GM21786 (cell line): ENCODE data around the gene NDUFS8.
A peak's percentile ranks its signal among the peaks of the same experiment; 100 is the strongest.

Source experiments
- ATAC-seq: cut with Tn5 transposase; IDR thresholded peaks from one replicate; pipeline ENCODE4 v1.9.1; 2021; ENCODE audit not compliant: unreplicated experiment

Gene NDUFS8

DNA sequence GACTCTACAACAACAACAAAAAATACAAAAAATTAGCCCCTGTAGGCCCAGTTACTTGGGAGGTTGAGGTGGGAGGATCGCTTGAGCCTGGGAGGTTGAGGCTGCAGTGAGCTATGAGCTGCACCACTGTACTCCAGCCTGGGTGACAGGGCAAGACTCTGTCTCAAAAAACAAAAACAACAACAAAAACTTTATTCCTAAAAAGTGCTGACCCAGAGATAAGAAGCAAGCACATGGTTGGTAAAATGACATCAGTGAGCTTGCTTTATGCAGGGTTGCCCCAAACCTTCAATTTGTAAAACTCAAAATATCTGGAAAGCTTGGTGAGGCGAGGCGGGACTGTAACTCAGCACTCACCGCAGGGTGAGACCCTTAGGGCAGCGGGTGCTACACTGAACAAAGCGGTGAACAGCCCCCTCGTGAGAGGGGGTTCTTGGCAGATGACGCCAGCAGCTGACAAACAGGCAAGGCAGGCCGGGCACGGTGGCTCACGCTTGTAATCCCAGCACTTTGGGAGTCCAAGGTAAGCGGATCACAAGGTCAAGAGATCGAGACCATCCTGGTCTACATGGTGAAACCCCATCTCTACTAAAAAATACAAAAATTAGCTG, 4.9 kb downstream of the NDUFS8 start:
- ATAC-seq: no peak

DNA sequence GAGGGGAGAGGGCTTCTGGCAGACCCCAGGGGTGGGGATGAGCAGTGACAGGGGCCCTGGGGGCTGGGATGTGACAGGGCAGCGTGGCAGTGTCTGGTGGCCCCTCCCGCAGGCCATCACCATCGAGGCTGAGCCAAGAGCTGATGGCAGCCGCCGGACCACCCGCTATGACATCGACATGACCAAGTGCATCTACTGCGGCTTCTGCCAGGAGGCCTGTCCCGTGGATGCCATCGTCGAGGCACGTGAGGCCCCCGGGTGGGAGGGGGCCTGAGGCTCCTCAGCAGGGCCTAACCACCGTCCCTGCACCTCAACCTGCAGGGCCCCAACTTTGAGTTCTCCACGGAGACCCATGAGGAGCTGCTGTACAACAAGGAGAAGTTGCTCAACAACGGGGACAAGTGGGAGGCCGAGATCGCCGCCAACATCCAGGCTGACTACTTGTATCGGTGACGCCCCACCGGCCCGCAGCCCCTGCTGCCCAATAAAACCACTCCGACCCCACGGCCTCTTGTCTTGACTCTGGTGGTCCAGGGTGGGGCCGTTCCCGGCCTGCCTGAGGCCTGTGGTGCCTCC, 5.7 kb downstream of the NDUFS8 start:
- no peak for ATAC-seq

DNA sequence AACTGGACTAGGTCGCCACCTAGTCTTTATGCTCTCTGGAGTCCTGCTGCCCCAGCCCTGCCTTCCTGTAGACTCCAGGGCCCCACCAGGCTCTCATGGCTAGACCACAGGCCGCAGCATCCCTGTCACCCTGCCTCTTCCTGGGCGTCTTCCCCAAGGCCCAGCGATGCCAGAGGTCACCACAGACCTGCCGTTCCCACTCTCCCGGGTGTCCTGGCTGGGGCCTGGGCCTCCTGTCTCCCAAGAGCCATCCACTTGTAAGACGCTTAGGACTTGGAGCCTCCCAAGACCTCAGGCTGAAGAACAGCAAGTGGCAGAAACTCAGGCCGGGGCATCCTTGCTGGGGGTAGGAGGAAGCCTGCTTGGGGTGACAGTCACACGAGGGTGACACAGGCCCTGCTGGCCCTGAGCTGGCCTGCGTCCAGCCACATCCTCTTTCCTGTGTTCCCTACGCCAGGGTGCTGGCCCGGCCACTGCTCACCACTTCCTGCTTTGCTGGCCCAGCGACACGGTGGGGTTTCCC, 6.3 kb downstream of the NDUFS8 start:
- ATAC-seq: no peak

DNA sequence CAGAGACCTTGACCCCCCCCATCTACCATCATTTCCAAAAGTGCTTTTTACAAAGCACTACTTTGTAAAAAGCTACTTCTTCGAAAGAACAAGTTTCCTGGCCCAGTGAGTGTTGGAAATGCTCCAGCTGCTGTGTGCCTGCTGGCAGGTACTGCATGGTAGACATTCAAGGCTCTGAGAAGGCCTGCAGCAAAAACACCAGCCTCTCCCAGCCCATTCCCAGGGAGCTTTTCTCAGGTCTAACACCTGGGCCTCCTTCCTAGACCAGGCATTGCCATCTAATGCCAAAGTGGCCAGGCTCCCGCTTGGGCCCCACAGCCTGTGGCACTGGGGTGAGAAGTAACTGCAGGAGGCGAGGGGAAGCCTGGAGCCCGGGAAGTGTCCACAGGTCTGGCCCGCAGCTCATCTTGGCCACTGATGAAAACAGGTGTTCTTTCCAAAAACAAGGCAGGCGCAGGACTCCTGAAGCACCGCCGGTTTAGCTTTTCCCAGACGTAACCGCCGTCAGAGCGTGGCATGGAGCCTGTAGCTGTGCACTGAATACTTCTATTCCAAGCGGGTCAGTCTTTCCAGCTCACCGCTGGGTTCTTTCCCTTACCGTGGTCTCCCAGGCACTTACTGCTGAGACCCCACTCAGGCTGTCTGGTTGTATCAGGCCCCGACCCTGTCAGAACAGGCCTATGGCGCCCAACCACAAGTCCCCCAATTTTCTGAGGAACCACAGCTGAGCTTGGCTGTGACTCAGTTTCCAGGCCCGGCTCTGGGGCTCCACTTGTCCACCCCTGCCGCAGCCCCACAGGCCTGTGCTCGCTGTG, 7.1 kb downstream of the NDUFS8 start:
- ATAC-seq: no peak

DNA sequence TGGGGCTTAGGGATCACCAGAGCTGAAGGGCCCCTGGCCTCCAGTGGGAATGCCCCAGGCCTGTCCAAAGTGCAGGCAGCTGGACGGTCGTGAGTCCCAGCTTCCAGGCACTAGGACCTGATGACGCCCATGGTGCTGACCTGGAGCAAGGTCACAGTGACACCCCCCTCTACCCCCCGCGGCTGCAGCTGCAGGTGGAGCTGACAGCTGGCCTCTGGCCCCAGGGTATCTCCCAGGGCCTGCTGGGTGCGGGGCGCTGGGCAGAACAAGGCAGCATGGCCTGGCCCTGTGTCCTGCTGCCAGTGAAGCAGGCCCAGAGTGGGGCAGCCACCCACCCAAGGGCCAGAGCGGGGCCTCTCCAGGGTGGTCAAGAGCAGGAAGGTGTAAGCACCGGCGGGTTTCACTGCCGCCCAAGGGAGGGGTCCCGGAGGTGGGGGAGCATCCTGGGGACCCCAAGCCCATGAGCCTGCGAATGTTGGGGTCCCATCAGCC, 7.8 kb downstream of the NDUFS8 start:
- no peak for ATAC-seq

DNA sequence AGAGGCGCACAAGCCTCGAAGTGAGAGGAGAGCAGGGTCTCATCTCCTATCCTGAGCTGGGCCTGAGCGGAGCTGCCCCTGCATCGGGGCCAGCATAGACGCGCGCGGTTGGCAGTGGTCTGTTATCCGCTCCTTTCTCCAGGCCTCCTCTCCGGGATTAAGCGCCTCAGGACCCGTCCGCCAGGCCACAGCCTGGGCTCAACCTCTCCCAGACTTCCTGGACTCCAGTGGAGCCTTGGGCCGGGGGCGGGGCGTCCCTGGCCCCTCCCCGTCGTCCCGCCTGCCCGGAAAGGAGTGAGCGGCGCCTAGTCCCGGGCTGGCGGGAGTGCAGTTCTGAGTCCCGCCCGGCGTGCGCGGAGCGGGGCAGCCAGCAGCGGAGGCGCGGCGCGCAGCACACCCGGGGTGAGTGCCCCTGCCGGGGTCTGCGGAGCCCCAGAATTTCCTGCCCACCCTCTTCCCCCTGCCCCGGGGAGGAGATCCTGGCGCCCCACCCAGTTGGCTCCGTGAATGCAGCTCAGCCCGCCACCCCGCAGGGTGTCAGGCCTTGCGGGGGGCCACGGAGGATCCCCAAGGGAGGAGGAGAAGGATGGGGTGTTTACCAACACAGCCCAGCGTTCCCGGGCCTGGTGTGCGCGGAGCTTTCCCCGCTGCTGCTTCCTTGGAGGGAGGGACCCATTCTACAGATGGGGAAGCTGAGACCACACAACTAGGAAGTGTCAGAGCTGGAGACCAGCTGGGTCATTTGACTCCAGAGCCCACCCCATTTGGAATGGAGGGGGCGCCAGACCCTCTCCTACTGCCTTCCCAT, 8.4 kb downstream of the NDUFS8 start, which contains the start of gene TCIRG1:
Gene TCIRG1, plus strand, starts transcription at position 308 of the 808 bp plus-strand sequence. CDS start 2,247 bp downstream, outside the sequence.
- peak; percentile 35 for ATAC-seq

DNA sequence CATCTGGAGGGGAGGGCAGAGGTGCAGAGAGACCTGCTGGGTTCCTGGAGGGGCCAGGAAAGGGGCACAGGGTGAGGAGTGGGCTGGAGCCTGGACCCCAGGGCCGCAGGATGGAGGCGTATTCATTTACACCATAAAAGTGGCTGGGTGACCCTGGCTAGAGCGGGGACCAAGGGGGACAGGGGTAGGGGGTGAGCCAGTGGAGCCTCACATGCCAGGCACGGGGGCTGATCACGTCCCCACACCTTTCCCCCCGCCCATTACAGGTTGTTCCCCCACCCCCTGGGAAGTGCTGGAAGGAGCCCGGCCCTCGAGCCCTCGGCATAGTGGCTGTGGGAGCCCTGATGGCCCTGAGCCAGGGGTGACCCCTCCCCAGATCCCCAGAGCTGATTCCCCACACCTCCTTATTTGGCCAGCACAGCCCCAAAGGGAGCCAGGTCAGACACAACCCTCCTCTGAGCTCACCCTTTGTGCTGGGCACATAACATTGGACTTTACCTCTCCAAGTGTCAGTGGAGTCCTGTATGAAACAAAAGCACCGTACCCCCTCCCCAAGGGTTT, 9.1 kb downstream of the NDUFS8 start:
- ATAC-seq: no peak

DNA sequence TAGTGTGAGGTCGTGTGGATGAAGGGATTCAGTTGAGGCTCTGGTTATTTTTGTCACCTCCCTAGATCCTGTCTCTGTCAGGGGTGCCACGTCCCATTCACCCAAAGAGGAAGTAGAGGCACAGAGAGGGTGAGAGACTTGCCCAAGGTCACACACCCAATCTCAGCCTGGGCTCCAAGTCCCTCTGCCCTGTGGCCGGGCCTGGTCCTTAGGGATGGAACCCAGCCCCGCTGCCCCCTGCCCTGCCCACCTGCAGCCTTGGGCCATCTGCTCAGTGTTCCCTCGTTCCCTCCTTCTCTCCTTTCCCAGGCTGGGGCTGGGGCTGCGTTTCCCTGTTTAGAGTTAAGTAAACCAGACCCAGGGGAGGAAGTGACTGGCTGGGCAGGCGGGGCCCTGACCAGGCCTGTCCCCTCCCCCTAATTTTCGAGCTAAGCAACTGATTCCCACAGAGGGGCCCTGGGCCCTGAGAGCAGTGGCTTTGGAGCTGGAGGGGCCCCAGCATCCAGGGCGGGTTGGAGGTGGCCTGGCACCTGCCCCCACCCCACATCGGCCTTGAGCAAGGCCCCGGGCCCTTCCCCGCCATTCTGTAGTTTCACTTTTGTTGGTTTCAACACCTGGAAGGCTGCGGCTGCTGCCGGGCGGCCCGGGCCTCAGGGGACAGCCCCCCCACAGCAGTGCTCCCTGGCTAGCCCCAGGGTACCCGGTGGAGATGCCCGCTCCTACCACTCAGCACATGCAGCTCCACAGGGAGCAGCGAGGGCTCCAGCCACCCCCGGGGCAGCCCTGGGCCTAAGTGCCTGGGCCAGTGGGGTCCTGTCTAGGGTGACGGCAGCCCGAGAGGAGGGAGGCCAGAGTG, 9.8 kb downstream of the NDUFS8 start:
- peak; percentile 62 for ATAC-seq

DNA sequence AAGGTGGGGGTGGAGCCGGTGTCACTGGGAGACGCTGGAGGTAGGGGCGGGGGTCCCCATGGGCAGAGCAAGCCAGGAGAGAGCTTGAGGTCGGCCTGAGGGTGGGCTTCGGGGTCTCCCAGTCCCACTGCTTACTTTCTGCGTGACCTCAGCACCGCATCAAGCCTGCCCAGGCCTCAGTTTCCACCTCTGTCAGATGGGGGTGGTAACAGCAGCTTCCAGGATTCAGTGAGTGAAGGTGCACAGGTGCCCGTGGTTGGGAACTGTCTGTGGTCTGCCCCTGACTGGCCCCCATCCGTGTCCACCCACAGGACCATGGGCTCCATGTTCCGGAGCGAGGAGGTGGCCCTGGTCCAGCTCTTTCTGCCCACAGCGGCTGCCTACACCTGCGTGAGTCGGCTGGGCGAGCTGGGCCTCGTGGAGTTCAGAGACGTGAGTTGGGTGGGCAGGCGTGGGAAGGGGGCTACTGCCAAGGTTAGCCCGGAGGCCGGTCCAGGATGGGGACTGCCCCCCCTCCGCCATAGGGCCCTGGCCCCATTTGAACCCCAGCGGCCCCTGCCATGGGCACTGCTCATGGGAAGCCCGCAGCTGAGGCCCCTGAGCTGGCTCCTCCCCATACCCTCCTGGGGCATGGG, 10.6 kb downstream of the NDUFS8 start:
- ATAC-seq: no peak

DNA sequence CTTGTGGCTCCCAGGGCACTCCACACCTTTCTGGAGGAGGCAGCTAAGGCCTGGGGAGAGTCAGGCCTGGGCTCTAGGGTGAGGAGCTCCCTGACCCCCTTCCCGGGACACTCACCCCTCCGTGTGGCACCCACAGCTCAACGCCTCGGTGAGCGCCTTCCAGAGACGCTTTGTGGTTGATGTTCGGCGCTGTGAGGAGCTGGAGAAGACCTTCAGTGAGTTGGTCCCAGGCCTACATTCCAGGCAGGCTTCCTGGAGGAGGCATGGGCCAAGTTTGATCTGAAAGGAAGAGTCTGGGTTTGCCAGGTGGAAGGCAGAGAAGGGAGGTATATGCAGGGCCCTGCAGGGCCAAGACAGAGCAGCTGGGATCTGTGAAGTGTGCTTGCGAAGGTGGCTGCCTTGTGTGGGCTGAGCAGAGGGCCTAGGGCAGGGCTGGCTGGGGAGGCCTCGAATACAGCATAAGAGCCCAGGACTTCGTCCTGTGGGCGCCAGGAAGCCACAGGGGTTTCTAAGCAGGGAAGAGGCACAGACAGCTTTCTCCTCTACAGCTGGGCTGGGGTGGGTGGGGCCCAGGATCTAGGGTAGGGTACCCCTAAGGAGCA, 11.2 kb downstream of the NDUFS8 start:
- no peak for ATAC-seq

DNA sequence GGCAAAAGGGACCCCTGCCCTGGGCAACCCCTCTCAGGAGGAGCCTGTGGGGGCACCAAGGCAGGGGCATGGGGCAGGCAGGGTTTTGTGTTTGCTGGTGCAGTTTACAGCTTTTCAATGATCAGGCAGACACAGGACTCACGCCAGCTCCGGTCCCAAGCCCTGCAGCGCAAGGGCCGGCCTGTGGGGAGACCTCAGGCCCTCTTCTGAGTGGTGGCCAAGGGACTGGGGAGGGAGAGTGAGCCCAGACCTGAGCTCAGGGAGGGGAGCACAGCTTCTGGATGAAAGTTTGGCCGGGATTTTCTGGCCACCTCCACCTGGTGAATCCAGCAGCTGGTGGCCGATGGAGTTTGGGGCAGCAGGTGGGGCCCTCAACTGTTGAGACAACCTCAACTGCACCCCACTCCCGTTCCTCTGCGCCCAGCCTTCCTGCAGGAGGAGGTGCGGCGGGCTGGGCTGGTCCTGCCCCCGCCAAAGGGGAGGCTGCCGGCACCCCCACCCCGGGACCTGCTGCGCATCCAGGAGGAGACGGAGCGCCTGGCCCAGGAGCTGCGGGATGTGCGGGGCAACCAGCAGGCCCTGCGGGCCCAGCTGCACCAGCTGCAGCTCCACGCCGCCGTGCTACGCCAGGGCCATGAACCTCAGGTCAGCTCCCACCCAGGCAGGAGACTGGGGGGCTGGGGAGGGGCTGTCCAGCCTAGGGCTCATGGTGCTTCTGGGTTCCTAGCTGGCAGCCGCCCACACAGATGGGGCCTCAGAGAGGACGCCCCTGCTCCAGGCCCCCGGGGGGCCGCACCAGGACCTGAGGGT, 11.9 kb downstream of the NDUFS8 start:
- ATAC-seq: no peak

DNA sequence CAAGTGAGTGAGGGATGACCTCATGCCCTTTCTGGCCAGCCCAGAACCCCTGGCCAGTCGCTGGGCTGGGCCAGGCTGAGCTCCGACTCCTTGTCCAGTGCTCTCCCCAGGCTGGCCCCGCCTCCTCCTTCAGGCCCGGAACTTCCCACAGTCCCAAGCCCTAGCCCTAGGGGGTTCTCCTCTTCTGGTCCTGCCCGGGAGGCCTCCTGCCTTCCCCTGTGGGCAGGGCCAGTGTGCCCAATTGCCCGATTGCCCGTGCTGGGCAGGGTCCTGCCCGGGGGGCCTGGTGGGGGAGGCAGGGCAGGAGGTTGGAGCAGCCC, 12.5 kb downstream of the NDUFS8 start:
- no peak for ATAC-seq

DNA sequence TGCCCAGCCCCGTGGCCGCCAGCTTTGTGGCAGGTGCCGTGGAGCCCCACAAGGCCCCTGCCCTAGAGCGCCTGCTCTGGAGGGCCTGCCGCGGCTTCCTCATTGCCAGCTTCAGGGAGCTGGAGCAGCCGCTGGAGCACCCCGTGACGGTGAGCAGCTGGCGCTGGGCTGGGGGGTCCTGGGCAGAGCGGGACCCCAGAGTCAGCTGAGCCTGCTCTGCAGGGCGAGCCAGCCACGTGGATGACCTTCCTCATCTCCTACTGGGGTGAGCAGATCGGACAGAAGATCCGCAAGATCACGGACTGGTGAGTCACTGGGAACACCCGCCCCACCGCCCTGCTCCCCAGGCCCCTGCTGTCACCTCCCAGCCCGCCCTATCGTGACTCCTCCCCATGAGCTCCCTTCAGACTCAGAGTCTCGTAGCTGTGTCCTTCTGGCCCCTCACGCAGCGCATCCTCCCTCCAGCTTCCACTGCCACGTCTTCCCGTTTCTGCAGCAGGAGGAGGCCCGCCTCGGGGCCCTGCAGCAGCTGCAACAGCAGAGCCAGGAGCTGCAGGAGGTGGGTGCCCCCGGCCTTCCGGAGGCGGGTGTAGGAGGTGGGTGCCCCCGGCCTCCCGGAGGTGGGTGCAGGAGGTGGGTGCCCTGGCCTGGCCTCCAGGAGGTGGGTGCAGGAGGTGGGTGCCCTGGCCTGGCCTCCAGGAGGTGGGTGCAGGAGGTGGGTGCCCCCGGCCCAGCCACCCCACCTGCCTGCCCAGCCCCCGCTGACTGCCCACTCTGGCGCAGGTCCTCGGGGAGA, 13.1 kb downstream of the NDUFS8 start:
- no peak for ATAC-seq

DNA sequence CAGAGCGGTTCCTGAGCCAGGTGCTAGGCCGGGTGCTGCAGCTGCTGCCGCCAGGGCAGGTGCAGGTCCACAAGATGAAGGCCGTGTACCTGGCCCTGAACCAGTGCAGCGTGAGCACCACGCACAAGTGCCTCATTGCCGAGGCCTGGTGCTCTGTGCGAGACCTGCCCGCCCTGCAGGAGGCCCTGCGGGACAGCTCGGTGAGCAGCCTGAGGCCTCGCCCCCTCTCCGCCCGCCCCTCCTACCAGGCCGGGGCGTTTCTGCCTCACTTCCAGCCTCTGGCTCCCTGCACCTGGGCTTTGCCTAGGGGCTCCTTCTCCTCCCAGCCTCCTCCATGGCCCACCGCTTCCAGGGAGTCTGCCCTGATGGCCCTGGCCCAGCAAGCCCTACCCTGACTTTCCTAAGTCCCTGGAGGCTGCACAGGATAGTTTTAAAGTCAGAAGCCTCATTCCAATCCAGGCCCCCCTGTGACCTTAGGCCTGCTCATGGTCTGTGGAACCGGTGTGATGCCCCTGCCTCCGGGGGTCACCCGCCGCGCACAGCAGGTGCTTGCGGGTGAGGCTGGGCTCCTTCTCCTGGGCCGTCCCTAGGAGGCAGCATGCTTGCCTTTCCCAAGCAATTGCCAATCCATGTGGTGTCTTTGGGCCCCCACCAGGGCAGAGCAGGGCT, 13.8 kb downstream of the NDUFS8 start:
- ATAC-seq: no peak

DNA sequence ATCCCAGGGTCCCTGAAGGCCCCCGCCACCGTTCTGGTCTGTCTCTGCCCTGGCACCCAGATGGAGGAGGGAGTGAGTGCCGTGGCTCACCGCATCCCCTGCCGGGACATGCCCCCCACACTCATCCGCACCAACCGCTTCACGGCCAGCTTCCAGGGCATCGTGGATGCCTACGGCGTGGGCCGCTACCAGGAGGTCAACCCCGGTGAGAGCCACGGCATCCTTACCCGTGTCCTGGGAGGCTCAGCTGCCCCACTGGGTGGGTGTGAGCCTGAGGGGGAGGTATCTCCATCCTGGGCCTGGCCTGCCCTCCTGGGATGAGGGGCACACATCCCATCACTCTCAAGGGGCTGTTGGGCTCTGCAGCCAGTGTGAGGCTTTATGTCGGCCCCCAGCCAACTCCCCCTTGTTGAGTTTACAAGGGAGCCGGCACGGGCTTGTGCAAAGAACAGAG, 14.4 kb downstream of the NDUFS8 start:
- no peak for ATAC-seq

DNA sequence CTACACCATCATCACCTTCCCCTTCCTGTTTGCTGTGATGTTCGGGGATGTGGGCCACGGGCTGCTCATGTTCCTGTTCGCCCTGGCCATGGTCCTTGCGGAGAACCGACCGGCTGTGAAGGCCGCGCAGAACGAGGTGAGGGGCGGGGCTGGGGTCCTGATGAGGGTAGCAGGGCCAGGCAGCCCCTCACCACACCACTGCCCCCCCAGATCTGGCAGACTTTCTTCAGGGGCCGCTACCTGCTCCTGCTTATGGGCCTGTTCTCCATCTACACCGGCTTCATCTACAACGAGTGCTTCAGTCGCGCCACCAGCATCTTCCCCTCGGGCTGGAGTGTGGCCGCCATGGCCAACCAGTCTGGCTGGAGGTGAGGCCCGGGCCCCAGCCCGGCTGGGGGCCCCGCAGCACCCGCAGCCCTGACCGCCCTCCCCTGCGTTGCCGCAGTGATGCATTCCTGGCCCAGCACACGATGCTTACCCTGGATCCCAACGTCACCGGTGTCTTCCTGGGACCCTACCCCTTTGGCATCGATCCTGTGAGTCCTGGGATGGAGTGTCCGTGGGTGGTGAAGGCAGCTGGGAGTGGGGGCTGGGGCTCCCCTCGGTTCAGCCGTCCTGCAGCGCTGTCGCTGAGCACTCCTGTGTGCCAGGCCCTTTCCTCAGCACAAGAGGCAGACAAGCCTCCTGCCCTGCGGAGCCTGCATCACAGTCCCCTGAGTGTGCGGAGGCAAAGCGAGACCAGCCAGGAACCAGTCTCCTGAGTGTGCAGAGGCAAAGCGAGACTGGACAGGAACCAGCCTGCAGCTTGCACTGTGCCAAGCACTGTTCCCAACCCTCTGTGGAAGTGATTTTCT, 17.2 kb downstream of the NDUFS8 start:
- ATAC-seq: no peak
